Smooth muscle cell (in vitro differentiated cells): ENCODE data around the gene SCNN1B. TPM values are rescaled to one million over a fixed set of nuclear protein-coding genes. Genes with fewer than 3 reads are reported as not detected.

Experiments used
- DNase-seq: peaks from one replicate; lab custom pipeline; 2025; ENCODE audit not compliant: unreplicated experiment; lab: John Stamatoyannopoulos, UW
- H2AFZ ChIP-seq: fragments of 200-600 bp; sonication (generic); 2 replicates; pipeline ENCODE4 v1.6.0; 2016; ENCODE audit warnings: antibody characterized with exemption, low read depth, mild to moderate bottlenecking
- H3F3A ChIP-seq: fragments of 200-600 bp; sonication (generic); 2 replicates; pipeline ENCODE4 v1.6.0; 2017; ENCODE audit warnings: antibody characterized with exemption, low read depth
- H3K27ac ChIP-seq: fragments of 200-600 bp; sonication (generic); 2 replicates; pipeline ENCODE4 v1.5.1; 2016; ENCODE audit warnings: low read depth, mild to moderate bottlenecking
- H3K27me3 ChIP-seq: fragments of 200-600 bp; sonication (generic); 2 replicates; pipeline ENCODE4 v1.6.1; 2016; ENCODE audit warnings: low read depth, mild to moderate bottlenecking
- H3K36me3 ChIP-seq: fragments of 200-600 bp; sonication (generic); 2 replicates; pipeline ENCODE4 v1.5.1; 2016; ENCODE audit warnings: low read depth
- H3K4me1 ChIP-seq: fragments of 200-600 bp; sonication (generic); 2 replicates; pipeline ENCODE4 v1.5.1; 2016; ENCODE audit warnings: low read depth
- H3K4me2 ChIP-seq: fragments of 200-600 bp; sonication (generic); 2 replicates; pipeline ENCODE4 v1.6.0; 2016; ENCODE audit warnings: mild to moderate bottlenecking
- H3K4me3 ChIP-seq: fragments of 200-600 bp; sonication (generic); 2 replicates; pipeline ENCODE4 v1.5.1; 2016; ENCODE audit warnings: mild to moderate bottlenecking
- H3K79me2 ChIP-seq: fragments of 200-600 bp; sonication (generic); 2 replicates; pipeline ENCODE4 v1.6.0; 2016; ENCODE audit warnings: low read depth, mild to moderate bottlenecking
- H3K9ac ChIP-seq: fragments of 200-600 bp; sonication (generic); 2 replicates; pipeline ENCODE4 v1.6.0; 2016; ENCODE audit warnings: low read depth
- H3K9me3 ChIP-seq: fragments of 200-600 bp; sonication (generic); replicated peaks from 2 replicates; pipeline ENCODE4 v1.5.1; 2016; ENCODE audit warnings: low read depth
- H4K20me1 ChIP-seq: fragments of 200-600 bp; sonication (generic); 2 replicates; pipeline ENCODE4 v1.6.0; 2016; ENCODE audit warnings: low read depth
- CTCF ChIP-seq: fragments of 200-600 bp; sonication (generic); IDR thresholded peaks from 2 replicates; pipeline ENCODE4 v1.5.1; 2017; ENCODE audit warnings: borderline replicate concordance, mild to moderate bottlenecking, antibody characterized with exemption; ENCODE audit not compliant: insufficient read depth, poor library complexity, severe bottlenecking
- WGBS: methylation state at CpG from one replicate; pipeline ENCODE4 v1.1.7; 2016; ENCODE audit warnings: low lambda C conversion rate; 5-methylcytosine and 5-hydroxymethylcytosine counted together
- polyA plus RNA-seq: library from polyadenylated mRNA; unstranded; fragments of >200 nt; fragmentation: Nextera tagmentation; extraction: Ambion mirVana; gene quantifications from 2 replicates; pipeline ENCODE4 v1.2.1, GENCODE V29; 2016
- total RNA-seq: library from RNA; depleted of rRNA; stranded (reverse); fragments of >200 nt; gene quantifications from 2 replicates; pipeline ENCODE4 v1.2.3, GENCODE V29; 2014

The SCNN1B gene
- total and polyA plus RNA-seq, 2 experiments from 2014 or later = not detected

- Histone ChIP-seq H3K27ac (no peak overlapping the region), H3F3A (no peaks in the 10 kb centered on the region), H3K4me2 (no peak overlapping the region), H4K20me1 (no peaks in the 10 kb centered on the region), H3K27me3 (no peaks in the 10 kb centered on the region), H3K9me3 (no peaks in the 10 kb centered on the region), H3K36me3 (no peaks in the 10 kb centered on the region), H2AFZ (no peak overlapping the region), H3K79me2 (no peaks in the 10 kb centered on the region), H3K9ac (no peak overlapping the region), H3K4me3 (no peak overlapping the region), H3K4me1 (no peaks in the 10 kb centered on the region)
- 74% methylated on average over 6 of the region's 6 CpGs for WGBS
- no peak for TF ChIP-seq CTCF
- no peak for DNase-seq
Measured at GRCh38 chr16:23267647-23268046, 34.5 kb upstream of the SCNN1B start.

- H3K36me3 ChIP-seq = no peaks in the 10 kb centered on the region
- H3K9ac ChIP-seq = no peak overlapping the region
- no peak for DNase-seq
Measured at GRCh38 chr16:23268561-23268960, 33.5 kb upstream of the SCNN1B start.

GRCh38 chr16:23269248-23269953, 32.7 kb upstream of the SCNN1B start:
- 91% methylated on average over 6 of the region's 6 CpGs for WGBS
- H3K4me1 ChIP-seq = no peaks in the 10 kb centered on the region
- no peak overlapping the region for H3K4me2 ChIP-seq
- H4K20me1 ChIP-seq = no peaks in the 10 kb centered on the region
- H3K36me3 ChIP-seq = no peaks in the 10 kb centered on the region
- DNase-seq = no peak
- no peak for TF ChIP-seq CTCF
- H3F3A ChIP-seq = no peaks in the 10 kb centered on the region
- no peak overlapping the region for H2AFZ ChIP-seq
- H3K79me2 ChIP-seq = no peaks in the 10 kb centered on the region
- H3K9ac ChIP-seq = no peak overlapping the region
- H3K27ac ChIP-seq = no peak overlapping the region
- H3K27me3 ChIP-seq = no peaks in the 10 kb centered on the region
- no peak overlapping the region for H3K4me3 ChIP-seq
- H3K9me3 ChIP-seq = no peaks in the 10 kb centered on the region

More at GRCh38 chr16:23268561-23268960, 33.5 kb upstream of the SCNN1B start:
- H3K79me2 ChIP-seq = no peaks in the 10 kb centered on the region
- H3K4me1 ChIP-seq = no peaks in the 10 kb centered on the region
- no peaks in the 10 kb centered on the region for H3K27me3 ChIP-seq
- H2AFZ ChIP-seq = no peak overlapping the region
- no peaks in the 10 kb centered on the region for H3K9me3 ChIP-seq
- no peak overlapping the region for H3K27ac ChIP-seq
- H4K20me1 ChIP-seq = no peaks in the 10 kb centered on the region
- no peak for TF ChIP-seq CTCF
- H3K4me3 ChIP-seq = no peak overlapping the region
- H3F3A ChIP-seq = no peaks in the 10 kb centered on the region
- no peak overlapping the region for H3K4me2 ChIP-seq

- H4K20me1 ChIP-seq = no peaks in the 10 kb centered on the region
- no peaks in the 10 kb centered on the region for H3K4me1 ChIP-seq
- no peaks in the 10 kb centered on the region for H3K36me3 ChIP-seq
- no peak overlapping the region for H3K27ac ChIP-seq
- no peak overlapping the region for H3K9ac ChIP-seq
- H2AFZ ChIP-seq = no peak overlapping the region
- H3K27me3 ChIP-seq = peaks cover 3% of the 10 kb centered on the region
- no peaks in the 10 kb centered on the region for H3K9me3 ChIP-seq
- H3K4me3 ChIP-seq = no peak overlapping the region
- H3K4me2 ChIP-seq = no peak overlapping the region
- TF ChIP-seq CTCF = no peak
- no peaks in the 10 kb centered on the region for H3F3A ChIP-seq
- H3K79me2 ChIP-seq = no peaks in the 10 kb centered on the region
- 97% methylated on average over 3 of the region's 3 CpGs for WGBS
- DNase-seq = no peak
Measured at GRCh38 chr16:23270654-23271053, 31.4 kb upstream of the SCNN1B start.
